Measurements from ENCODE around the gene SPOCK3.

DNA sequence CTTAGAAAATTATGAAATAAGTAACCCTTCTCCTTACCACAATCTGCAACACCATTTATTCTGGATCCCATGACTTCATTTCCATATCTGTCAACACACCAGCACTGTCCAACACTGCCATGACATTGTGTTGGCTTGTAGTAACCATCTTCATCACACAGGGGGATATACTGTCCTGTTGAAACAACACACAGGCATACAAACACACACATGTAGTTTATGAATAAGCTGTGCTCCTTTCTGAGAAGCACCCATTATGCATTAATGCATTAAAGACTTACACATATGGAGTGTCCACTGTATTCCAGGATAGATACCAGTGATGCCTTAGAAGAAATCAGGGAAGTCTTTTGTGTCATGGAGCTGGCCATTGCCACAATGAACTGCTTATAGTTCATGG, 496.9 kb downstream of the SPOCK3 start:
- TF ChIP-seq, protein P1, sequence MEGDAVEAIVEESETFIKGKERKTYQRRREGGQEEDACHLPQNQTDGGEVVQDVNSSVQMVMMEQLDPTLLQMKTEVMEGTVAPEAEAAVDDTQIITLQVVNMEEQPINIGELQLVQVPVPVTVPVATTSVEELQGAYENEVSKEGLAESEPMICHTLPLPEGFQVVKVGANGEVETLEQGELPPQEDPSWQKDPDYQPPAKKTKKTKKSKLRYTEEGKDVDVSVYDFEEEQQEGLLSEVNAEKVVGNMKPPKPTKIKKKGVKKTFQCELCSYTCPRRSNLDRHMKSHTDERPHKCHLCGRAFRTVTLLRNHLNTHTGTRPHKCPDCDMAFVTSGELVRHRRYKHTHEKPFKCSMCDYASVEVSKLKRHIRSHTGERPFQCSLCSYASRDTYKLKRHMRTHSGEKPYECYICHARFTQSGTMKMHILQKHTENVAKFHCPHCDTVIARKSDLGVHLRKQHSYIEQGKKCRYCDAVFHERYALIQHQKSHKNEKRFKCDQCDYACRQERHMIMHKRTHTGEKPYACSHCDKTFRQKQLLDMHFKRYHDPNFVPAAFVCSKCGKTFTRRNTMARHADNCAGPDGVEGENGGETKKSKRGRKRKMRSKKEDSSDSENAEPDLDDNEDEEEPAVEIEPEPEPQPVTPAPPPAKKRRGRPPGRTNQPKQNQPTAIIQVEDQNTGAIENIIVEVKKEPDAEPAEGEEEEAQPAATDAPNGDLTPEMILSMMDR (IDR thresholded peaks at IDR 0.05), result no peak
- TF ChIP-seq POLR2A (IDR thresholded peaks at IDR 0.05), result no peak
